ENCODE measurements around the gene PSMG2.

Gene PSMG2

DNA sequence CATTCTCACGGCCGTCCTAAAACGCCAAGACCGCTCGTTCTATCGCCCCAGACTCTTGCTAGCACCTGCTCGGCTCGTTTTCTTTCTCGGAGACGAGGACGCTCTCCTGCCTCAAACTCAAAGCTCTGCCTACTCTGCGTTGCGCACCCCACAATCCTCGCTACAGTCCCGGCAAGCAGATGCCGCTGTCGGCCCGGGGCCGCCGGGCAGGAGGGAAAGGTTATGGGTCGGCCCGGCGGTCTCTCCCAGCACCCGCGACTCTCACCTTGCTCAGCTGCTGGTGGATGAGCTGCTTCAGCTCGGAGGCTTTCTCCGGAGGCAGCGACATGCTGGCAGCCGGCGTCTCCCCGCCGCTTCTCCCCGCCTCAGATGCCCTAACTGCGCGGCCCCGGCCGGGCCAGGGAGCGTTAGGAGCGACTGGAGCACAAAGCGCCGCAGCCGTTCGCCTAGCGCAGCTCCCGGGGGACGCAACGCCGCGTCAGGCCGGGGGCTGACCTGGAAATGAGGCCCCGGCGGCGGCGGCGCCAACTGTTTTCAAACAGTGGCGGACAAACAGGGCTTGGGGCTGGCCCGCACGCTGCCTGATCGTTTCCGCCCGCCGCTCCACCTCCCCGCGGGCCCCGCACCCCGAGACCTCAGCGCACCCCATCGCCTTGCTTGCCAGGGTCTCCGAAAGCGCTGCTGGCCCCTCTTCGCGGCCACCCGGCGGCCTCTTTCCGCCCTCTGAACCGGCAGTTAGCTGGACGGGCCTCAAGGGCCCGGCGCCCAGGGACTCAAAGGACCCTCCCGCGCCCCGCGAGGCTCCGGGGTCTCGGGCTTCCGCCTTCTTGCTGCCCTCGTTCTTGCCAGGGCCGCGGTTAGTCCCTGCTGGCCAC is at the start of gene PSMG2, which contains the start of gene CEP76:
Gene PSMG2 (plus strand): TSS at position 822 of the 875 bp plus-strand sequence. CDS start 66 bp downstream, outside the sequence.
Gene CEP76 (minus strand): TSS at position 503 of the 875 bp plus-strand sequence. CDS start 175 bp downstream, at position 328.
- peaks cover 14% of the 10 kb centered on the region for H3K36me3 ChIP-seq (ENCODE audit: control insufficient read depth, insufficient read depth, low read length, severe bottlenecking)
- peaks cover 32% of the 10 kb centered on the region for H3K4me1 ChIP-seq (ENCODE audit: control insufficient read depth, insufficient read depth, low read length)
- H3K4me3 ChIP-seq (ENCODE audit: low read length) = peak within 1 kb of the TSS; percentile 100
- H3K27me3 ChIP-seq (replicated peaks; ENCODE audit: control insufficient read depth, insufficient read depth, low read length) = no peaks in the 10 kb centered on the region
- no peaks in the 10 kb centered on the region for H3K9me3 ChIP-seq (ENCODE audit: control insufficient read depth, low read length)
- peak within 1 kb of the TSS; percentile 100 for H3K9ac ChIP-seq (ENCODE audit: low read length)
- DNase-seq (ENCODE audit: low read depth) = peak; percentile 97

GRCh38 chr18:12654971-12655370 is 47.9 kb upstream of the PSMG2 start:
- Histone ChIP-seq H3K27me3 (replicated peaks; ENCODE audit: control insufficient read depth, insufficient read depth, low read length) (no peaks in the 10 kb centered on the region), H3K4me1 (ENCODE audit: control insufficient read depth, insufficient read depth, low read length) (peaks cover 40% of the 10 kb centered on the region), H3K9me3 (ENCODE audit: control insufficient read depth, low read length) (no peaks in the 10 kb centered on the region), H3K9ac (ENCODE audit: low read length) (no peak overlapping the region), H3K36me3 (ENCODE audit: control insufficient read depth, insufficient read depth, low read length, severe bottlenecking) (no peaks in the 10 kb centered on the region), H3K4me3 (ENCODE audit: low read length) (no peak overlapping the region)
- no peak for DNase-seq (ENCODE audit: low read depth)

GRCh38 chr18:12656605-12656937 is 46.3 kb upstream of the PSMG2 start:
- peaks cover 38% of the 10 kb centered on the region for H3K4me1 ChIP-seq (ENCODE audit: control insufficient read depth, insufficient read depth, low read length)
- peak; percentile 72 for DNase-seq (ENCODE audit: low read depth)
- no peaks in the 10 kb centered on the region for H3K9me3 ChIP-seq (ENCODE audit: control insufficient read depth, low read length)
- peak overlapping the region; percentile 97 for H3K4me3 ChIP-seq (ENCODE audit: low read length)
- no peaks in the 10 kb centered on the region for H3K36me3 ChIP-seq (ENCODE audit: control insufficient read depth, insufficient read depth, low read length, severe bottlenecking)
- peak overlapping the region; percentile 95 for H3K9ac ChIP-seq (ENCODE audit: low read length)
- no peaks in the 10 kb centered on the region for H3K27me3 ChIP-seq (replicated peaks; ENCODE audit: control insufficient read depth, insufficient read depth, low read length)

GRCh38 chr18:12656938-12657683 is 45.7 kb upstream of the PSMG2 start:
- peak overlapping the region; percentile 97 for H3K4me3 ChIP-seq (ENCODE audit: low read length)
- peak overlapping the region; percentile 95 for H3K9ac ChIP-seq (ENCODE audit: low read length)
- no peaks in the 10 kb centered on the region for H3K9me3 ChIP-seq (ENCODE audit: control insufficient read depth, low read length)
- no peaks in the 10 kb centered on the region for H3K27me3 ChIP-seq (replicated peaks; ENCODE audit: control insufficient read depth, insufficient read depth, low read length)
- no peaks in the 10 kb centered on the region for H3K36me3 ChIP-seq (ENCODE audit: control insufficient read depth, insufficient read depth, low read length, severe bottlenecking)
- H3K4me1 ChIP-seq (ENCODE audit: control insufficient read depth, insufficient read depth, low read length) = peaks cover 33% of the 10 kb centered on the region
- DNase-seq (ENCODE audit: low read depth) = peak; percentile 85

- peak within 1 kb of the TSS; percentile 97 for H3K4me3 ChIP-seq (ENCODE audit: low read length)
- H3K9ac ChIP-seq (ENCODE audit: low read length) = peak within 1 kb of the TSS; percentile 95
- H3K9me3 ChIP-seq (ENCODE audit: control insufficient read depth, low read length) = no peaks in the 10 kb centered on the region
- H3K36me3 ChIP-seq (ENCODE audit: control insufficient read depth, insufficient read depth, low read length, severe bottlenecking) = no peaks in the 10 kb centered on the region
- no peaks in the 10 kb centered on the region for H3K27me3 ChIP-seq (replicated peaks; ENCODE audit: control insufficient read depth, insufficient read depth, low read length)
- peak; percentile 88 for DNase-seq (ENCODE audit: low read depth)
- H3K4me1 ChIP-seq (ENCODE audit: control insufficient read depth, insufficient read depth, low read length) = peaks cover 26% of the 10 kb centered on the region
Measured at GRCh38 chr18:12657684-12658425, 45.0 kb upstream of the PSMG2 start, which contains the start of gene SPIRE1. Gene SPIRE1 (minus strand): TSS chr18:12658107. CDS start chr18:12657866, 241 bp downstream.

GRCh38 chr18:12658426-12659138 is 44.3 kb upstream of the PSMG2 start:
- Histone ChIP-seq H3K9ac (ENCODE audit: low read length) (peak overlapping the region; percentile 77), H3K36me3 (ENCODE audit: control insufficient read depth, insufficient read depth, low read length, severe bottlenecking) (no peaks in the 10 kb centered on the region), H3K4me1 (ENCODE audit: control insufficient read depth, insufficient read depth, low read length) (peaks cover 18% of the 10 kb centered on the region), H3K9me3 (ENCODE audit: control insufficient read depth, low read length) (no peaks in the 10 kb centered on the region), H3K27me3 (replicated peaks; ENCODE audit: control insufficient read depth, insufficient read depth, low read length) (no peaks in the 10 kb centered on the region), H3K4me3 (ENCODE audit: low read length) (peak overlapping the region; percentile 97)
- peak; percentile 32 for DNase-seq (ENCODE audit: low read depth)

DNA sequence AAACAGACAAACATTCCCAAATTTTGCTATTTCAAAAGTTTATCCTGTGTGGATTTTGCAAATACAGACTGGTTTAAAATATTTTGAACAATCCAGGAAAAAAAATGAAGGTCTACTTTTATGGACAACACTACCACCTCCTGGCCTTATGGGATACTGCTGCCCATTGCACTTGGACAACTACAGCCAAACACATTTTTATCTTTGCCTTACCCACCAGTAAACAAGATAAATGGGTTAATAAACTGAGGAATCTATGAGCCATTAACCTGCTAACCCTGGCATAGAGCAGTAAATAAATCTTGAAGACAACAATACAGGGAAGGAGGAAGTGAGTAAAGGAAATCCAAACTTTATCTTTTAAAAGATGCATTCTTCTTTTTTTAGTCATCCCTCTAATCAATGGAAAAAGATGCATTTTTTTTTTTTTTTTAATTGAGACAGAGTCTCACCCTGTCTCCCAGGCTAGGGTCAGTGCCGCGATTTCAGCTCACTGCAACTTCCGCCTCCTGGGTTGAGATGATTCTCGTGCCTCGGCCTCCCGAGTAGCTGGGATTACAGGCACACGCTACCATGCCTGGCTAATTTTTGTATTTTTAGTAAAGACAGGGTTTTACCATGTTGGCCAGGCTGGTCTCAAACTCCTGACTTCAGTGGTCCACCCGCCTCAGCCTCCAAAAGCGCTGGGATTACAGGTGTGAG is 42.8 kb upstream of the PSMG2 start:
- Histone ChIP-seq H3K9me3 (ENCODE audit: control insufficient read depth, low read length) (no peaks in the 10 kb centered on the region), H3K4me1 (ENCODE audit: control insufficient read depth, insufficient read depth, low read length) (peaks cover 15% of the 10 kb centered on the region), H3K27me3 (replicated peaks; ENCODE audit: control insufficient read depth, insufficient read depth, low read length) (no peaks in the 10 kb centered on the region), H3K4me3 (ENCODE audit: low read length) (no peak overlapping the region), H3K9ac (ENCODE audit: low read length) (no peak overlapping the region), H3K36me3 (ENCODE audit: control insufficient read depth, insufficient read depth, low read length, severe bottlenecking) (no peaks in the 10 kb centered on the region)
- peak; percentile 88 for DNase-seq (ENCODE audit: low read depth)

GRCh38 chr18:12668041-12668440 is 34.8 kb upstream of the PSMG2 start:
- H3K36me3 ChIP-seq (ENCODE audit: control insufficient read depth, insufficient read depth, low read length, severe bottlenecking) = peaks cover 7% of the 10 kb centered on the region

GRCh38 chr18:12679183-12679786 is 23.6 kb upstream of the PSMG2 start:
- Histone ChIP-seq H3K4me3 (ENCODE audit: low read length) (peak overlapping the region; percentile 52), H3K4me1 (ENCODE audit: control insufficient read depth, insufficient read depth, low read length) (peaks cover 12% of the 10 kb centered on the region), H3K9me3 (ENCODE audit: control insufficient read depth, low read length) (no peaks in the 10 kb centered on the region), H3K9ac (ENCODE audit: low read length) (peak overlapping the region; percentile 74), H3K36me3 (ENCODE audit: control insufficient read depth, insufficient read depth, low read length, severe bottlenecking) (peaks cover 19% of the 10 kb centered on the region), H3K27me3 (replicated peaks; ENCODE audit: control insufficient read depth, insufficient read depth, low read length) (no peaks in the 10 kb centered on the region)
- peak; percentile 69 for DNase-seq (ENCODE audit: low read depth)

More at GRCh38 chr18:12668041-12668440, 34.8 kb upstream of the PSMG2 start:
- Histone ChIP-seq H3K27me3 (replicated peaks; ENCODE audit: control insufficient read depth, insufficient read depth, low read length) (no peaks in the 10 kb centered on the region), H3K9ac (ENCODE audit: low read length) (no peak overlapping the region), H3K9me3 (ENCODE audit: control insufficient read depth, low read length) (no peaks in the 10 kb centered on the region), H3K4me1 (ENCODE audit: control insufficient read depth, insufficient read depth, low read length) (no peaks in the 10 kb centered on the region), H3K4me3 (ENCODE audit: low read length) (no peak overlapping the region)
- no peak for DNase-seq (ENCODE audit: low read depth)

DNA sequence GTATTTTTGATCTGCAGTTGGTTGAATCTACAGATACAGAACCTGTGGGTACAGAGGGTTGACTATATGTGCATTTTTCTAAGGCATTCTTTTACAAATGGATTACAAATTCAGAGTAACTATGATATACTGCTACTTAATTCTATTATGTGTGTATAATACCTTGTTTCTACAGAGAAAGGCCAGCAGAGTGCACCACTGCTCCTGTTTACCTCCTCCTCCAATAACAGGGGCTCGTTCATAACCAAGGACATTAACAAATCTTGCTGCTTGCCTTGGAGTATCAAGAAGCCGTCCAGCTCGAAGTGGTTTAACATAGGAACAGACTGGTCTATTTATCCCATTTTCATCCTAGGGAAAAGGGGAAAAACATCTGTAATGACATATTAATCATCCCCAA is 16.7 kb upstream of the PSMG2 start:
- no peak for DNase-seq (ENCODE audit: low read depth)
- H3K4me1 ChIP-seq (ENCODE audit: control insufficient read depth, insufficient read depth, low read length) = no peaks in the 10 kb centered on the region
- no peaks in the 10 kb centered on the region for H3K27me3 ChIP-seq (replicated peaks; ENCODE audit: control insufficient read depth, insufficient read depth, low read length)
- H3K9me3 ChIP-seq (ENCODE audit: control insufficient read depth, low read length) = no peaks in the 10 kb centered on the region
- no peak overlapping the region for H3K4me3 ChIP-seq (ENCODE audit: low read length)
- no peak overlapping the region for H3K9ac ChIP-seq (ENCODE audit: low read length)
- peaks cover 4% of the 10 kb centered on the region for H3K36me3 ChIP-seq (ENCODE audit: control insufficient read depth, insufficient read depth, low read length, severe bottlenecking)

Measured in adipocyte (in vitro differentiated cells).